Measurements from ENCODE around the gene LRRN2. TPM values are rescaled to one million over a fixed set of nuclear protein-coding genes. Genes with fewer than 3 reads are reported as not detected.
"Not testable (repeated sequence)": the region's sequence is repeated elsewhere in the genome, so short reads cannot be mapped to it uniquely, and the experiment has no call there.

Gene LRRN2
- total RNA-seq, 1 donor from 2014 or later: 4.9 TPM

GRCh38 chr1:204571631-204572030 is 113.9 kb downstream of the LRRN2 start:
- H3K9me3 ChIP-seq (ENCODE audit: insufficient read depth, low read depth, low read length): no peaks in the 10 kb centered on the region
- no peaks in the 10 kb centered on the region for H4K20me1 ChIP-seq (ENCODE audit: insufficient read depth, low read length)
- no peak for TF ChIP-seq CTCF (IDR thresholded peaks at IDR 0.05; ENCODE audit: insufficient read depth, low read depth, low read length)
- TF ChIP-seq EZH2 (IDR thresholded peaks at IDR 0.05; ENCODE audit: insufficient read depth, low read length): no peak
- Mint-ChIP-seq H3K27ac (ENCODE audit: unreplicated experiment) (no peak overlapping the region), H3K9me3 (ENCODE audit: unreplicated experiment) (peaks cover 4% of the 10 kb centered on the region), H3K4me1 (ENCODE audit: low read depth, unreplicated experiment) (peaks cover 37% of the 10 kb centered on the region), H3K4me3 (ENCODE audit: unreplicated experiment) (no peak overlapping the region), H3K36me3 (ENCODE audit: low read depth, unreplicated experiment) (peaks cover 4% of the 10 kb centered on the region), H3K27me3 (ENCODE audit: low read depth, unreplicated experiment) (peaks cover 12% of the 10 kb centered on the region)
- peaks cover 5% of the 10 kb centered on the region for H3K27me3 ChIP-seq (ENCODE audit: insufficient read depth, low read length)
- no peak overlapping the region for H3K4me3 ChIP-seq (ENCODE audit: insufficient read depth, low read depth, low read length)
- no peak overlapping the region for H3K4me2 ChIP-seq (ENCODE audit: low read length)
- no peak overlapping the region for H3K27ac ChIP-seq (ENCODE audit: low read depth, low read length)
- peaks cover 14% of the 10 kb centered on the region for H3K4me1 ChIP-seq (ENCODE audit: insufficient read depth, low read length)
- no peak overlapping the region for H3K9ac ChIP-seq (ENCODE audit: low read length)
- no peaks in the 10 kb centered on the region for H3K36me3 ChIP-seq (ENCODE audit: insufficient read depth, low read length)
- H3K79me2 ChIP-seq (ENCODE audit: insufficient read depth, low read length): no peaks in the 10 kb centered on the region
- FAIRE-seq (no peak), DNase-seq (ENCODE audit: low read depth) (no peak)
- no peak overlapping the region for H2AFZ ChIP-seq (ENCODE audit: low read depth, low read length)

GRCh38 chr1:204571128-204571527 is 114.4 kb downstream of the LRRN2 start:
- Histone ChIP-seq H3K79me2 (ENCODE audit: insufficient read depth, low read length) (no peaks in the 10 kb centered on the region), H3K4me2 (ENCODE audit: low read length) (no peak overlapping the region), H3K9me3 (ENCODE audit: insufficient read depth, low read depth, low read length) (no peaks in the 10 kb centered on the region), H3K4me1 (ENCODE audit: insufficient read depth, low read length) (peaks cover 14% of the 10 kb centered on the region), H3K27ac (ENCODE audit: low read depth, low read length) (no peak overlapping the region), H3K27me3 (ENCODE audit: insufficient read depth, low read length) (peaks cover 5% of the 10 kb centered on the region), H3K4me3 (ENCODE audit: insufficient read depth, low read depth, low read length) (no peak overlapping the region), H3K9ac (ENCODE audit: low read length) (no peak overlapping the region), H2AFZ (ENCODE audit: low read depth, low read length) (no peak overlapping the region), H3K36me3 (ENCODE audit: insufficient read depth, low read length) (no peaks in the 10 kb centered on the region), H4K20me1 (ENCODE audit: insufficient read depth, low read length) (no peaks in the 10 kb centered on the region)
- Mint-ChIP-seq H3K4me1 (ENCODE audit: low read depth, unreplicated experiment) (peaks cover 36% of the 10 kb centered on the region), H3K36me3 (ENCODE audit: low read depth, unreplicated experiment) (peaks cover 4% of the 10 kb centered on the region), H3K27me3 (ENCODE audit: low read depth, unreplicated experiment) (peaks cover 7% of the 10 kb centered on the region), H3K4me3 (ENCODE audit: unreplicated experiment) (no peak overlapping the region), H3K9me3 (ENCODE audit: unreplicated experiment) (peaks cover 4% of the 10 kb centered on the region), H3K27ac (ENCODE audit: unreplicated experiment) (no peak overlapping the region)
- TF ChIP-seq CTCF (IDR thresholded peaks at IDR 0.05; ENCODE audit: insufficient read depth, low read depth, low read length): no peak
- TF ChIP-seq EZH2 (IDR thresholded peaks at IDR 0.05; ENCODE audit: insufficient read depth, low read length): no peak
- DNase-seq (ENCODE audit: low read depth) (no peak), FAIRE-seq (no peak)

GRCh38 chr1:204570021-204570420 is 115.5 kb downstream of the LRRN2 start:
- H3K27me3 ChIP-seq (ENCODE audit: insufficient read depth, low read length); H3K27me3 Mint-ChIP-seq (ENCODE audit: low read depth, unreplicated experiment); H3K36me3 Mint-ChIP-seq (ENCODE audit: low read depth, unreplicated experiment); H4K20me1 ChIP-seq (ENCODE audit: insufficient read depth, low read length); H3K4me2 ChIP-seq (ENCODE audit: low read length); DNase-seq (ENCODE audit: low read depth); H3K79me2 ChIP-seq (ENCODE audit: insufficient read depth, low read length); H3K27ac Mint-ChIP-seq (ENCODE audit: unreplicated experiment); H3K36me3 ChIP-seq (ENCODE audit: insufficient read depth, low read length); H2AFZ ChIP-seq (ENCODE audit: low read depth, low read length); H3K9me3 Mint-ChIP-seq (ENCODE audit: unreplicated experiment); H3K9me3 ChIP-seq (ENCODE audit: insufficient read depth, low read depth, low read length); H3K27ac ChIP-seq (ENCODE audit: low read depth, low read length); H3K9ac ChIP-seq (ENCODE audit: low read length); H3K4me3 ChIP-seq (ENCODE audit: insufficient read depth, low read depth, low read length); H3K4me3 Mint-ChIP-seq (ENCODE audit: unreplicated experiment); FAIRE-seq: not testable (repeated sequence)
- H3K4me1 Mint-ChIP-seq (ENCODE audit: low read depth, unreplicated experiment): peaks cover 37% of the 10 kb centered on the region
- H3K4me1 ChIP-seq (ENCODE audit: insufficient read depth, low read length): peaks cover 10% of the 10 kb centered on the region

All from astrocyte (in vitro differentiated cells and primary cell).